HepG2 (cell line): Measurements from ENCODE around the gene ARIH1. TPM values are rescaled to one million over a fixed set of nuclear protein-coding genes. Genes with fewer than 3 reads are reported as not detected.

Experiments
- ARNTL ChIP-seq: sonication (generic); formaldehyde crosslinking; IDR thresholded peaks from 2 replicates; pipeline ENCODE4 v1.4.0; 2020; ENCODE audit warnings: mild to moderate bottlenecking, missing genetic modification reagents
- CBFB ChIP-seq: sonication (generic); formaldehyde crosslinking; IDR thresholded peaks from 2 replicates; pipeline ENCODE4 v1.4.0; 2020; ENCODE audit warnings: missing genetic modification reagents
- DBP ChIP-seq: sonication (generic); formaldehyde crosslinking; IDR thresholded peaks from 2 replicates; pipeline ENCODE4 v1.4.0; 2020; ENCODE audit warnings: missing genetic modification reagents; ENCODE audit errors: not compliant biosample characterization
- GLI4 ChIP-seq: sonication (generic); formaldehyde crosslinking; IDR thresholded peaks from 2 replicates; pipeline ENCODE4 v1.5.1; 2020; ENCODE audit warnings: missing genetic modification reagents, mild to moderate bottlenecking, moderate library complexity, borderline replicate concordance
- KLF11 ChIP-seq: IDR thresholded peaks from 2 replicates; pipeline ENCODE4 v1.6.1; 2016; ENCODE audit warnings: missing compliant biosample characterization
- MAZ ChIP-seq, 2 experiments: sonication (generic) in 1 of 2; formaldehyde crosslinking in 1 of 2; IDR thresholded peaks; 2 replicates each; pipeline versions ENCODE4 v1.5.0 to v1.6.1; 2012 to 2020; ENCODE audit warnings: low read depth in 2 of 2, mild to moderate bottlenecking in 2 of 2, borderline replicate concordance in 1 of 2, improper control_type of control experiment in 1 of 2, low read length in 1 of 2, missing genetic modification reagents in 1 of 2, moderate library complexity in 1 of 2
- MIER3 ChIP-seq: IDR thresholded peaks from 2 replicates; pipeline ENCODE4 v1.6.1; 2016; ENCODE audit warnings: missing compliant biosample characterization, borderline replicate concordance
- MTF1 ChIP-seq: sonication (generic); formaldehyde crosslinking; IDR thresholded peaks from 2 replicates; pipeline ENCODE4 v1.5.0; 2020; ENCODE audit warnings: missing genetic modification reagents
- RFX5 ChIP-seq: IDR thresholded peaks from 2 replicates; pipeline ENCODE4 v1.6.1; 2011; ENCODE audit warnings: low read depth, low read length, improper control_type of control experiment
- SMC3 ChIP-seq: IDR thresholded peaks from 2 replicates; pipeline ENCODE4 v1.6.1; 2011; ENCODE audit warnings: low read length, improper control_type of control experiment
- SOX5 ChIP-seq: IDR thresholded peaks from 2 replicates; pipeline ENCODE4 v1.6.1; 2016; ENCODE audit warnings: borderline replicate concordance
- ZBTB14 ChIP-seq: sonication (generic); formaldehyde crosslinking; IDR thresholded peaks from 2 replicates; pipeline ENCODE4 v1.4.0; 2020; ENCODE audit warnings: missing genetic modification reagents
- ZBTB2 ChIP-seq: sonication (generic); formaldehyde crosslinking; IDR thresholded peaks from 2 replicates; pipeline ENCODE4 v1.8.0; 2022; ENCODE audit warnings: low read depth, missing genetic modification reagents
- ZMAT3 ChIP-seq: sonication (generic); formaldehyde crosslinking; conservative IDR thresholded peaks from 2 replicates; pipeline ENCODE4 v1.7.0; 2021; ENCODE audit warnings: missing genetic modification reagents
- ZNF142 ChIP-seq: sonication (generic); formaldehyde crosslinking; IDR thresholded peaks from 2 replicates; pipeline ENCODE4 v1.4.0; 2020; ENCODE audit warnings: missing genetic modification reagents
- ZNF274 ChIP-seq: sonication (generic); formaldehyde crosslinking; IDR thresholded peaks from 2 replicates; pipeline ENCODE4 v1.5.1; 2020; ENCODE audit warnings: mild to moderate bottlenecking, missing genetic modification reagents
- ZNF607 ChIP-seq: sonication (generic); formaldehyde crosslinking; IDR thresholded peaks from 2 replicates; pipeline ENCODE4 v1.5.1; 2020; ENCODE audit warnings: missing genetic modification reagents, mild to moderate bottlenecking, borderline replicate concordance
- ZNF83 ChIP-seq: sonication (generic); formaldehyde crosslinking; IDR thresholded peaks from 2 replicates; pipeline ENCODE4 v1.4.0; 2020; ENCODE audit warnings: missing genetic modification reagents, mild to moderate bottlenecking, borderline replicate concordance
- ZSCAN20 ChIP-seq: sonication (generic); formaldehyde crosslinking; IDR thresholded peaks from 2 replicates; pipeline ENCODE4 v1.4.0; 2020; ENCODE audit warnings: missing genetic modification reagents, mild to moderate bottlenecking, borderline replicate concordance
- polyA plus RNA-seq, 8 experiments: library from polyadenylated mRNA; depleted of rRNA in 3 of 8; stranded (reverse) in 7 of 8; unstranded in 1 of 8; fragments of >200 nt; fragmentation: Illumina TruSeq in 4 of 8; extraction: Trizol in 4 of 8; gene quantifications; 2 replicates each; pipeline versions ENCODE4 v1.2.1 to v1.2.3, GENCODE V29; 2011 to 2016; ENCODE audit warnings: low read depth in 4 of 8, missing spikeins in 1 of 8, mixed read lengths in 1 of 8; ENCODE audit not compliant: insufficient read depth in 1 of 8
- total RNA-seq, 5 experiments: library from RNA; depleted of rRNA; stranded (reverse); fragments of >200 nt; fragmentation: Illumina TruSeq; extraction: Trizol; gene quantifications; 2 replicates each; pipeline ENCODE4 v1.2.3, GENCODE V29; 2016; ENCODE audit warnings: low read depth in 1 of 5

The ARIH1 gene
- total and polyA plus RNA-seq, 2 of the 13 experiments (the other 11 are each of a cell fraction or from before 2014, with no cell fraction given) = 38.8 to 59.8 TPM

- TF ChIP-seq MAZ (IDR thresholded peaks at IDR 0.05; ENCODE audit: borderline replicate concordance, low read depth, low read length) (peak; percentile 74; the same call in 1 of the 2 replicates), MAZ (CRISPR knock-in tag; IDR thresholded peaks at IDR 0.05; ENCODE audit: low read depth) (peak; percentile 85), RFX5 (peak; percentile 68), MIER3 (CRISPR knock-in tag) (peak; percentile 79; the same call in 1 of the 2 replicates), ZNF274 (peak; percentile 80; the same call in 1 of the 2 replicates), SMC3 (no peak), KLF11 (CRISPR knock-in tag) (peak; percentile 84; the same call in 1 of the 2 replicates), GLI4 (peak; percentile 96), SOX5 (CRISPR knock-in tag) (peak; percentile 64; the same call in 1 of the 2 replicates), DBP (CRISPR knock-in tag) (peak; percentile 27), ZBTB14 (CRISPR knock-in tag) (no peak), ZMAT3 (CRISPR knock-in tag) (peak; percentile 98), ZNF607 (CRISPR knock-in tag) (peak; percentile 89), ZSCAN20 (CRISPR knock-in tag) (no peak), MTF1 (CRISPR knock-in tag) (peak; percentile 55; the same call in 1 of the 2 replicates), ZNF142 (CRISPR knock-in tag) (peak; percentile 83), ZBTB2 (CRISPR knock-in tag) (peak; percentile 81), ZNF83 (CRISPR knock-in tag) (no peak), ARNTL (CRISPR knock-in tag) (0 out of 2 replicates have a peak, but pooled peaks have one; percentile 17), CBFB (peak; percentile 53; the same call in 1 of the 2 replicates)
Measured at GRCh38 chr15:72473614-72474465, at the start of gene ARIH1 (continued).
